ENCODE results near the gene CACNA1B. TPM values are rescaled to one million over a fixed set of nuclear protein-coding genes. Genes with fewer than 3 reads are reported as not detected.
"Not testable (repeated sequence)": the region's sequence is repeated elsewhere in the genome, so short reads cannot be mapped to it uniquely, and the experiment has no call there.

The CACNA1B gene
- polyA plus RNA-seq, 3 donors, result 0.24 to 0.53 (median 0.26) TPM

DNA sequence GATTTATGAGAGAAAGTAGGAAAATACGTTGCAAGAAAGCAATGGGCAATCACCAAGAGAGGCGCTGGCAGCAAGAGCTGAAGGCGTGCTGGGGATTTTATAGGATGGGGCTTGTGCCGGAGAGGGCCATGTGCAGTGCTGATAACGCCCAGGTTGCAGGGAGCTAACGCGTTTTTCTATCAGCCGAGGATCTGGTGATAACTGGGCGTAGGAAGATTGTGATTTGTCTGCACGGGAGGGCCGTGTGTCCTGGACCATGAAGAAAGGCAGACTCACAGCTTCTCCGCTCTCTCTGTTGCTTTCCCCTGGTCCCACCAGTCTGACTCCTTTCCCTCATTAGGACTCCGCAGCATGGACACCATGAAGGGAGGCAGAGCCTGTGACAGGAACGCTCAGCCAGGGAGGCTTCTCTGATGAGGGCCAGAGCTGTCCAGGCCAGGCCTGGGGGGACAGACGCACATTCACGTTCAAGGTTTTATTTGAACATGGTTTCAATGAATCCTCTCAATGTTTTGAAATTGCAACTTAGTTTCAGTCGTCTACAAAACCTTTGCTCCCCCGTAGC, 11.9 kb upstream of the CACNA1B start:
- no peak for DNase-seq

DNA sequence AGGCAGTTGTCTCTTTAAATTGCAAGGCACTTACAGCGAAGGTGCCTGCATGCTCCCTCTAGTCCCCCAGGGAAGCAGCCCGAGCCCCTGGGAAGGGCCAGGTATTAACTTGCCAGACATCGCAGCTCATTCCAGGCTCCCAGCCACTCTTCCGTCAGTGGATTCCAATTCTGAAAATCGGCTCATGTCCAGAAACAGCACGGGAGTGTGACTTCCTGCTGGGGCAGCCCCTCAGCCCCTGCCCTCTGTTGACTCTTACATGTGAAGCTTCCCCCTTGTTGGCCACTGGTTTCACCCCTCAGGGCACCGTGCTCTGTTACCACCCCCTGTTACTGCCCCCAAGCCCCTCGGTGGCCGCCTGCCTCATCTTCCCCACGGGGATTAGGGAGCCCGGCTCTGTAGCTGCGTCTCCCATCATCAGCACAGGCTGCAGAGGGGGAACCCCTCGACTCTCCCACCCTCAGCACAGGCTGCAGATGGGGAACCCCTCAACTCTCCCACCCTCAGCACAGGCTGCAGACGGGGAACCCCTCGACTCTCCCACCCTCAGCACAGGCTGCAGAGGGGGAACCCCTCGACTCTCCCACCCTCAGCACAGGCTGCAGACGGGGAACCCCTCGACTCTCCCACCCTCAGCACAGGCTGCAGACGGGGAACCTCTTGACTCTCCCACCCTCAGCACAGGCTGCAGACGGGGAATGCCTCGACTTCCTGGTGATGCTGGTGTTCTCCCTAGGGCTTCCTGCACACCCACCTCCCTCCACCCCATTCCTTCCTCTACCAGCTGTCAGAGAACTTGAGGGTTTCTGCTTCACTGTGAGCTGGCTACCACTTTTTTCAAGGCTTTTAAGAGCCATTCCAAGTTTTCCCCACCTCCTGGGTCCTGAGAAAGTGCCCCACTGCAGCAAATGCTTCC, 11.1 kb upstream of the CACNA1B start:
- no peak for DNase-seq

DNA sequence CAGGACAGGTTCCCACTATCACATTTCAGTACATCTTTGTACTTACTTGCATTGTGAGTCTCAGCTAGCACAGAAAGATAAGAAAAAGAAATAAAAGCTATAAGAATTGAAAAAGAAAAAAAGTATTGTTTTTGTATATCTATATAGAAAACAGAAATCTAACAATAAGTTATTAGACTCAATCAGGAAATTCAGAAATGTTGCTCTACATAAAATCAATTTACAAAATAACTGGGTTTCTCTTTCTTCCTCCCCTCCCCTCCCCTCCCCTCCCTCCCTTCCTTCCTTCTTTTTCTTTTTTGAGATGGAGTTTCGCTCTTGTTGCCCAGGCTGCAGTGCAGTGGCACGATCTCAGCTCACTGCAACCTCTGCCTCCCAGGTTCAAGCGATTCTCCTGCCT, 7.2 kb upstream of the CACNA1B start:
- DNase-seq, result no peak

DNA sequence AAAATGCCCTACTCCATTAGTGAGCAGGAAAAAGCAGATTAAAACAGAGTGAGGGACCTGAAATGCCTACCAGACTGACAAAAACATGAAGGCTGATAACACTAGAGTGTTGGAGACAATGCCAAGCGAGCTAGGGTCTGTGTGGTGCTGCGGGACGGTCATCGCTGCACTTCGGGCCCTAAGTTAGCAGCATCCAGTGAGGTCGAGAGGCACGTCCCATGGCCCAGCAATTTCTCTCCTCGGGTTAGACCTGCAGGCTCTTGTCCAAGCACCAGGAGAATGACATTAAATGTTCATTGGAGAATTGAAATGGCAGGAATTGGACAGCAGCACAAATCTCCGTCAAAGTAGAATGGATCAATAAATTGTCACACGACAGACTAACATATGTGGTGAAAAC, 5.3 kb upstream of the CACNA1B start:
- no peak for DNase-seq

DNA sequence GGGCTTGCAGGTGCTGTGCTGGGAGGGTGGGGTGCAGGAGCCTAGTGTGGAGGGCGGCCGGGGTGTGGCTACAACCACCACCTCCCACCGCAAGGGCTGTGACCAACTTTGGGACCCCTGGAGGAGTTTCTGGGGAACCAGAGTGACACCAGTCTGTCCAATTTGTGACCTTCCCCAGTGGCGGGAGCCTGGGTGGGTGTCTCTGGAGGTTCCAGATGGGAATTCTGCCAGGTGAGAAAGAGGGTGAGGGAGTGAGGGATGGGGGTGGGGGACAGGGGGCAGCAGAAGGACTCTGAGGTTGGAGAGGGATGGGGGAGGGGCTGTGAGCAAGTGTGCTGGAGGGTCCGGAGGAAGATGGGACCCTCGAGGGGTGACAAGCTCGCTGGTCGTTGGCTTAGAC, 4.2 kb upstream of the CACNA1B start:
- DNase-seq, result no peak

DNA sequence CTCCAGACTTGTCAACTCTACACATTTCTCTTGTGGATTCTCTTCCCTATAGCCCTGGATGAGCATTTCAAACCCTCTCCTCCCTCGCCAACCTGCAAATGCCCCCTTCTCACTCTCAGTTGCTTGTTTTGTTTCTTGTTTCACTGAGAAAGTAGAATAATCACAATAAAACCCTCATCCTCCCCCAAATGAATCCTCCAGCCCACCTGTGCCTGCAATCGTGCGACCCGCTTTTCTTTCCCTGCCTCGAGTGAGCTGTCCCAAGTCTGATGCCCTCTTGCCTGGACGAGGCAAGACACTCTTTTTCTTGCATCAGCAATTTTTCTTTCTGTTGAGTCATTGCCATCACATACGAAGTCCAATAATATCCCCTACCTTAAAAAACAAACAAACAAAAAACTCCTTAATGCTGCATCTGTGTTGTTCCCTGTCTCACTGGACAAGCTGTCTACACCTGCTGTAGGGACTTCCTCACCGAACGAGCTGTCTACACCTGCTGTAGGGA, 3.7 kb upstream of the CACNA1B start:
- no peak for DNase-seq

DNA sequence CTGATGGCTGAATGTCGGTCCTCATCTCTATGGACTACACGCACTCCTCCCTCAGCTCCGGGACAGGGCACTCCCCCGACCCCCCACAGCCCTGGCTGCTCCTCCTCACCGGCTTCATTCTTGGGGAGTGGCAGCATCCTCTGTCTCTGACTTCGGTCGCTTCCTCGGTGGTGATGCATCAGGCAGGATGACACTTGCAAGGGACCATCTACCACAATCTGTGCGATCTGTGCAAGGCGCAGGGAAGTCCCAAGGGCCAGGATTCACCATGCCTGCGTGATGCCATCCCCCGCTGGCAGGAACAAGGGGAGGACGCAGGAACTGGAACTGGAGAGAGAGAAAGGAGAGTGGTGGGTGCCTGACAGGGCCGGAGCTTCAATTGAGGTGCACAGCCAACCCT, 2.2 kb upstream of the CACNA1B start:
- no peak for DNase-seq

DNA sequence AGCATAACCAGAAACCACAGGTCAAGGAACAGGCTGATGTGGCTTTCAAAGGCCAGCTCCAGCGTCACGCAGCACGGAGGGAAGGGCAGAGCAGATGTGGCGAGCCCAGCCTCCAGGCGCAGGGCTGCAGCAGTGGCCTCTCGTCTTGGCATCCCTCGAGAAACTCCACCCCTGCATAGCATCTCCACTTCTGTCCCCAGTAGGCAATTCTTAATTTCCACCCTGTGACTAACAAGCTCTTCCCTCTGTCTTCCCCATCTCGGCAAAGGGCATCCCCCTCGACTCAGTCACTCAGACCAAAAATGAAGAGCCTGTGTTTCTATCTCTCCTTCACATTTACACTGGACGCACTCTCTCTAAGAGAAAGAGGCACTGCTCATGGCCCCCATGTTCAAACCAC, 1.7 kb upstream of the CACNA1B start:
- DNase-seq, result no peak

DNA sequence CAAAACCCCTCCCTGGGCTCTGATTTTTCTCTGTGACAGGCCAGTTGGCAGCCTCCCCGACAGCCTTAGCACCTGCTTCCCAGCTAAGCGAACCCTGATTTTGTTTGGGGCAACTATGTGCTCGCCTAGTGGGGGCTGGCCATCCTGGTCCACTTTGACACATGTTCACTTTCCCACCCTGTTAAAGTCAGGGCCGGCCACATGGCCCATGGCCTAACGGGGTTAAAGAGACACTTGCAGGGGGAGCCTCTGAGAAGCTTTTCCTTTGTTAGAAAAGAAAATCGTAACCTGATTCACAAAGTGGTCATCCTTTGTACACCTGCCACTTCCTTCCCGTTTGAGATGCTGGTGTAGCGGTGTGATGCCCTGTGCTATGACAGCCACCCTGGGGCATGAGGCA, 1.3 kb upstream of the CACNA1B start:
- no peak for DNase-seq

DNA sequence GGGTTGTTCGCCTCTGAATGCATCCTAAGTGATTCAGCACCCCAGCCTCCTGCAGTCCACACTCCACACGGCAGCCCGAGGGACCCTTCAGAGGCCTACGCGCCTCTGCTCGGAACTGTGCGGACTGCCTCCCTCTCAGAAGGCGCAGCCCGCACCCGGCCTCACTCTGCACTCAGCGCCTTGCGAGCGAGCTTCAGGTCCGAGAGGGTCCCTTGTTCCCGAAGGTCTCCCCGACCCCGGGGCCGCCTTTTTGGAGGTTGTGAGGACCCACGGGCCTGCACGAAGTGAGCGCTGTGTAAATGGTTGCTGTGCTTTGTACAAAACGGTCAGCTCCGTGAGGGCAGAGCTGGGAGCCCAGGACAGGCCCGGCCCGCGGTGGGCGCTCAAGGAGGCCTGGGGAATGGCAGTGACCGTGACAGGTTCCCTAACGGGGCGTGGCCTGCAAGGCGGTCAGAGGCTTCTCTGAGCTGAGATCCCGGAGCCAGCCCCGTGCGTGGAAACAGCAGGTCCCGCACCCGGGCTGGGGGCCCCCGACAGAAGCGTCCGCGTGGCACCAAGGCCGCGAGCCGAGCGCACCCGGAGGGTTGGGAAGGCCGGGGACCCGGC, 698 bp upstream of the CACNA1B start:
- no peak for DNase-seq

DNA sequence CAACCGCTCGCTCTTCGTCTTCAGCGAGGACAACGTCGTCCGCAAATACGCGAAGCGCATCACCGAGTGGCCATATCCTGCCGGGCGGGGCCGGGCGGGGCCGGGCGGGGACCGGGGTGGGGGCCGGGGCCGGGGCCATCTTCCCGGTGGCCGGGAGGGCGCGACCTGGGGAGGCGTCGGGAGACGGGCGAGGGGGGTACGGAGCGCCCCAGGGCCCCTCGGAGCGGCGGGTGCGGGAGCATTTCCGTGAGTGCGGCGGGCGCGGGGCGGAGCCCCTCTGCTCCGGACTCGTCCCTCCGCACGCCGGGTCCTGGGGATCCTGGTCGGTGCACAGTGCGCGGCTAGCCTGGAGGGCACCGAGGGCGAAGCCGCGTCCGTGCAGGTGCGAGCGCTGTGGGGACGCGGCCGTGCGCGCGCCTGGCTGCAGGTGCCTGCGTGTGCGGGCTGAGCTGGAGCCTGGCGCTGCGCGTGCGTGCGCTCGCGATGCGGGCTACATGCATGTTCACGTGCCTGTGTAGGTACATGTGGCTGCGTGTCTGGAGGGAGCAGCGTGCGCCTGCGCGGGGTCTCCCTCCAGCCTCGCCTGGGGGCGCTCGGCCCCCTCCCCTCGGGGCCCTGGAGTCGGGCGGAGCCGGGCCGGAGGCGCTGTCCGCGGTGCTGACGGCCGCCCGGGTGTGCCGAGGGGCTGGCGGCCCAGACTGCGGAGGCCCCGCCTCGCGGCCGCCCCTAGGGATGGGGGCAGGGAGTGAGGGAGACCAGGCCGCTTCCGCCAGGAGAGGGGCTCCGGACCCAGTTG, 762 bp downstream of the CACNA1B start:
- DNase-seq, result peak; percentile 74

DNA sequence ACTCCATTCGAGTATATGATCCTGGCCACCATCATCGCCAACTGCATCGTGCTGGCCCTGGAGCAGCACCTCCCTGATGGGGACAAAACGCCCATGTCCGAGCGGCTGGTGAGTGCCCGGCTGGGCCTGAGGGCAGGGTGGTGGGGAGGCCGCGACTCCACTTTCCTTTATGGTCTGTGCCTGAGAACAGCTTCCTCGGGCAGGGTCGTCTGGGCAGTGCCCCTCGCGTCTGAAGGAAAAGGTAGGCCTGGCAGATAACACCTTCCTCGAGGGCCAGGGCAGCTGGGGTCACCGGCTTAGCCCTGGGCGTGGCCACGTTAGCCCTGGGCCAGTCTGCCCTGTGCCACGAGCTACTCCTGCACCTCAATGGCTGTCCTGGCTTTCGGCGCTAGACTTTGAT, 1.5 kb downstream of the CACNA1B start:
- no peak for DNase-seq

DNA sequence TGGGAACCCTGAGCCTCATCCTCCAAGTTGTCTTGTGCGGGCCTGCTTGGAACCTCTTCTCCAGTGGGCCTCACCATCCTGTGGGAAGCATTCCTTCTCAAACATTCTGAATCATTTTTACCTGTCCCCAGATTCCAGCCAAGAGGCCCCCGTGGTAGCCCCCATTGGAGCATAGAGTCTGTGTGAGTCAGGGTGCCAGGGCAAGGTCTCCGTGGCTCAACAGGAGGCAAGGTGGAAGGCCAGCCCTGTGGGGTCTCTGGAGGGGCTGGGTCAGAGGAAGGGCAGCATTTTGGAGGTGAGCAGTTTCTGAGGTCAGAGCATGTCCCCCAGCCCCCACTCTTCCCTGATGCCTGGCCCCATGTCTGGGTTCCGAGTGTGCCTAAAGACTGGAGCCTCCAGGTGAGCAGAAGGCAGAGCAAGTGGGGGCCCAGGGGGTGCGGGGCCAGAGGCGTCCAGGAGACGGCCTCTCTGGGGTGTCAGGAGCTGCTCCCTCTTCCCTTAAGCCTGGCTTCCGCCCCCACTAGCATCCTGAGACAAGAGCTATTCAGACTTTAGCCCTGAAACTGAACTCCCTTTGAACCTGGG, 2.1 kb downstream of the CACNA1B start:
- DNase-seq, result no peak

DNA sequence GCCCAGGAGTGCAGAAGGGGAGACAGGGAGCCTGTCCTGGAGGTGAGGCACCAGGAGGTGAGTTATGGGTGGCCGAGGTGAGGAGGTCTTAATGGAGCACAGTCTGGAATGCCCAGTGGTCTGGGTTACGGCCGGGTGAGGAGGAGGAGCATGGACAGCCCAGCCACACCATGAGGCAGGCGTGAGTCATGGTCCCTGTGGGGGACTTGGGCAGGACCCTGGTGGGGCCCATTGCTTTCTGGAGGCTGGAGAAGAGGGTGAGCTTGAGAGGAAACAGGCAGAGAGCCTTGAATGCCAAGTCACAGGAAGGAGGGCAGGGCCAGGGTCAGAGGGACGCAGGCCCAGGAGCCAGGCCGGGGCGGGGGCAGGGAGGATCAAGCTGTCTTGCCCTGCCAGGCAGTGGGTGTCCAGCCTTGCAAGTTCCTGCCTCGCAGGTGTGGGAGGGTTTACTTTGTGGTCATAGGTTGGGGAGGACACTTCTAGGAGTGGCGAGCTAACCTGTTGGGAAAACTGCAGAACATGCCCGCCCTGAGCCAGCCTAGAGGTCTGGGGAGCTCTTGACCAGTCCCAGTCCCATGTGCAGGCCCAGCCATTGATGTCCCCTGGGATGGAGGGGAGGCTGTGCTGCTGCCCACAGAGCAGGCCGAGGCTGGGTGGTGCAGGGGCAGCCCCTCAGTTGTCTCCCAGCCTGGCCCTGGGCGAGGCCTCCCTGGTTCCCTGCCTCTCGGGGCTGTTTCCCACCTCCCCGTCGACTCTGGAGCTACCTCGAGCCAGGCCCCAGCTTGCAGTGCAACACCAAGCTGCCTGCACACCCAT, 2.8 kb downstream of the CACNA1B start:
- DNase-seq, result no peak

DNA sequence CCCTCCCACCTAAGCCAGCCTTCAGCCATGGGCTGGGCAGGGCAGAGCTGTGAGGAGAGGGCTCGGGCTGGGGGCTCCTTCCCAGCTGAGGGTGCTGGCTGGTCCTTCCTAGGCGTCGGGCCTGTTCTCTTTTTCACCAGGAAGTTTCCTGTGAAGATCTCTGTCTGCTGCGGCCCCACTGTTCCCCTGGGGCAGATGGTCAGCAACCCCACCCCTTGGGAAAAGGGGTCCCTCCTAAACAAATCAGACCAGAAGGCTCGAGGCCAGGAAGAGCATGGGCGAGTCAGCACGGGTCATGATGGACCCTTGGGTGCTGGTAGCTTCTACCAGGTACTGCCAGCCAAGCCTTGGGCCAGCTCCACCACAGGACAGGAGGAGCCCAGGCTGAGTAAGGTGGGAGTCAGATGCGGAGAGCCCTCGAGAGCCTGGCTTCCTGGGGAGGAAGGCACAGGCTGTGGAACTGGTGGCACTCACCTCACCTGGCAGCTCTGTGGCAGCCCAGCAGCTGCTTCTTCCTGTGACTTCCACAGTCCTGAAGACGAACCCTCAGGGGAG, 3.5 kb downstream of the CACNA1B start:
- no peak for DNase-seq

DNA sequence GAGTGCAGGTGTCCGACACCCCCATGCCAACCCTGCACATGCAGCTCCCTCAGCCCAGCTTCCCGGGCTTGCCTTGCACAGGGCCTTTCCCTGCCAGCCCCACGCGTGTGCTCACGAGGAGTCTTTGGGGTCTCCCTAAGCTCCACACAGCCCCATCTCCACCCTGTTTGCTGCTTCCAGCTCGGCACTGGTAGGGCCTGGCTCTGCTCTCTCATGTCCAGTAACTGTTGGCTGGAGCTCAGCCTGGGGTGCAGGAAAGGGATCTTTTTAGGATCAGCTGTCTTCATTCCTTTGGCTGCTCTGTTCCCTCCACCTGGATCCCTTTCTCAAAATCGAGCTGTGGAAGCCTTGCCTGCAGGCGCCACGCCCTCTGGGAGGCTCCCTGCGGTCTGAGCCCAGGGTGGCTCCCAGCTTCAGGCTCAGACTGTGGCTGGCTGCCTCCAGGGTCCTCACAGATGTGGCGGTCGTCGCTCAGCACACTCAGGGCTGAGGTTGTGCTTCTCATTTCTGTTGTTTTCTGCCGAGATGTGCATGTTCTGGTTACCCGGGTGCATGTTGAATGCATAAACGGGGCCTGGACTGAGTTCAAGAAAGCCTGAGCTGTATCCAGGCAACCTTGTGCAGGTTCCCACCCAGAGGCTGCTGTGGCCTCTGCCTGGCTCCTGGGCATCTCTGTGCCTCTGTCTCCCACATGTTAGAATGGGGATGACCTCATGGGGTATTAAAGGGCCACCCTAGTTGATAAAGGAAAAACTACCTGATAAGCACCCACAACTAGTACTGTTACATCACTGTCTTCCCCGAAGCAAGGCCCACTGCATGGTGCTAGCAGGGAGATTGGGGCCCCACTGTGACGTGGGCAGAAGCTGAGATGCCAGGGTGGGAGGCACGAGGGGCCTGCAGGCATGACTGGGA, 4.3 kb downstream of the CACNA1B start:
- no peak for DNase-seq

DNA sequence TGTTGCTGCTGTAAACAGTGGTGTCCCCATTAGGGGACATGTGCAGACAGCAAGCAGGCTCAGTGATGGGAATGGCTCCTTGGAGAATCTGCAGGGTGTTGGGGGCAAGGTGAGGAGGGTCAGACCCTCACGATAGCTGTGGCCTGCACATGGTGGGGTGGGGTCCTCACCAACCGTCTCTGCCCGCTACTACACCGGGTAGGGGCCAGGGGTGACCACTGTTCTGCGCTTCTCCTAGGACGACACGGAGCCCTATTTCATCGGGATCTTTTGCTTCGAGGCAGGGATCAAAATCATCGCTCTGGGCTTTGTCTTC, 4.9 kb downstream of the CACNA1B start:
- no peak for DNase-seq

DNA sequence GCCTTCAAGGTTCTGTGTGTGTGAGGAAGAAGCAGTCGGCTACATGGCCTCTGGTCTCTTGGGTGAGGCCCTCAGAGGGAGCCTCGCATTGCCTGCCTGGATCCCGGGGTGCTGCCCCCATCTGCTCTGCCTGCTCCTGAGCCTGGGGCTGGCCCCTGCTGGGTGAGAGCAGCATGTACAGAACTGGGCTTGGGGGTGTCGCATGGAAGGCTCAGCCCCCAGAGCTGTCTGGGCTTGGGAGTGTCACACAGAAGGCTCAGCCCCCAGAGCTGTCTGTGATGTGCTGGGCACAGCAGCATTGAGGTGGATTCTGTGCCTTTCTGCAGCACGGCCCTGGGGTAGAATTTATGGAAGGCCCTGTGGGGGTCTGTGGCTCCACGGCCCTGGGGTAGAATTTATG, 6.4 kb downstream of the CACNA1B start:
- DNase-seq, result not testable (repeated sequence)

DNA sequence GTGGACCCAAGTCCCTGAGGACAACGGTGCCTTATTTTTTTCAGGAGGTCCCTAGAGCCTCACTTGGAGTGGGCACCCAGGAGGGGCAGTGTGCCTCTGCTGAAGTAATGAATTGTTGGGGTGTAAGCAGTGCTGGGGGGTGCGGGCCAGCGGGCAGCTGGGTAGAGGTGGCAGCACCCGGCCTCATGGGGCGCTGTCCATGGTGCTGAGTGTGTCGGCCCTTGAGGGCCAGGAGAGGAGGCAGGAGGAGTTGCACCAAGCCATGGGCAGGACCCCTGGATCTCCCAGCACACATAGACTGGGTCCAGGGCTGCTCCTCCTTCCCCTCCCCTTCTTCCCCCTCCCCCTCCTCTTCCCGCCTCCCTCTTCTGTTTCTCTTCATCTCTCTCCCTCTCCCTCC, 7.0 kb downstream of the CACNA1B start:
- not testable (repeated sequence) for DNase-seq

DNA sequence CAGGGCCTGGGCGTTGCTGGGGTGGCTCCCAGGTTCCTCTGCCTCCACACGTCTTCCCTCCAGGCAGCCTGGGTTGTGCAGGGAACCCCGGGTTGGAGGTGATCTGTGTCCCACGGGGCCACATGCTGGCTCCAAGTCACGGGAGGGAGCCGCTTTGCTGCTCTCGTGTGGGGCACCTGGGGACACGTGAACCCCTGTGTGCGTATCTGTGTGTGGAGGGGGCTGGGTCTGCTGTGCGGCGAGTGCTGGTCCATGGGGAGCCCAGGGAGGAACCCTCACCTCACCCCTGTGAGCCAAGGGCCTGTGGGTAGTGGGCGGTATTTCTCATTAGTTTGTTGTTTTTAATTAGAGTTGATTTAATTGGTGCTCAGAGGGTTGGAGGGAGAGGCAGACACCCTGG, 7.5 kb downstream of the CACNA1B start:
- not testable (repeated sequence) for DNase-seq
